ENCODE measurements around the gene MIF4GD.
"Not testable (repeated sequence)": the region's sequence is repeated elsewhere in the genome, so short reads cannot be mapped to it uniquely, and the experiment has no call there.

The MIF4GD gene

GRCh38 chr17:75262112-75262606 lies 8.9 kb downstream of the MIF4GD start:
- Histone ChIP-seq H4K20me1 (peaks cover 0 to 39% (median 19%) of the 10 kb centered on the region in 11 experiments; a peak in 10 of 22 replicates), H3K4me1 (peaks cover 27 to 63% (median 43%) of the 10 kb centered on the region in 10 experiments), H3K4me2 (peak overlapping the region; percentile 82 to 98 (median 95)), H3K9ac (peak overlapping the region; percentile 95 to 99 (median 99)), H3K27me3 (no peaks in the 10 kb centered on the region), H3K27ac (peak overlapping the region; percentile 94 to 99 (median 97)), H3K9me3 (replicated peaks in 1 of 11) (no peaks in the 10 kb centered on the region), H3K36me3 (peaks cover 33 to 57% (median 44%) of the 10 kb centered on the region in 11 experiments), H3K4me3 (peak overlapping the region; percentile 85 to 98 (median 88))
- no peak for TF ChIP-seq Cebpa-rat (IDR thresholded peaks at IDR 0.05)

- Histone ChIP-seq H3K4me3 (peak within 1 kb of the TSS; percentile 85 to 98 (median 88)), H3K4me1 (peaks cover 27 to 57% (median 37%) of the 10 kb centered on the region in 10 experiments), H3K27me3 (no peaks in the 10 kb centered on the region), H3K9ac (peak within 1 kb of the TSS; percentile 95 to 99 (median 99)), H3K36me3 (peaks cover 33 to 51% (median 38%) of the 10 kb centered on the region in 11 experiments), H3K27ac (peak within 1 kb of the TSS; percentile 94 to 99 (median 97)), H3K9me3 (replicated peaks in 1 of 11) (no peaks in the 10 kb centered on the region), H3K4me2 (peak within 1 kb of the TSS; percentile 82 to 99 (median 97)), H4K20me1 (peaks cover 0 to 33% (median 17%) of the 10 kb centered on the region in 11 experiments; a peak in 10 of 22 replicates)
- no peak for TF ChIP-seq Cebpa-rat (IDR thresholded peaks at IDR 0.05)
Observed at GRCh38 chr17:75261336-75262111, 9.5 kb downstream of the MIF4GD start, which contains the start of the genes GGA3 and MRPS7. Gene GGA3, minus strand, starts transcription at chr17:75261606. Its CDS starts 19 bp downstream, at chr17:75261587. Gene MRPS7, plus strand, starts transcription at chr17:75261879. Its CDS starts 22 bp downstream, at chr17:75261901.

- H3K4me2 ChIP-seq, result peak overlapping the region; percentile 82 to 99 (median 94)
- H3K9me3 ChIP-seq (replicated peaks in 1 of 11), result no peaks in the 10 kb centered on the region
- no peaks in the 10 kb centered on the region for H3K27me3 ChIP-seq
- peak overlapping the region; percentile 85 to 98 (median 88) for H3K4me3 ChIP-seq
- peaks cover 27 to 50% (median 35%) of the 10 kb centered on the region in 10 experiments for H3K4me1 ChIP-seq
- peak overlapping the region; percentile 95 to 99 (median 99) for H3K9ac ChIP-seq
- peaks cover 25 to 43% (median 31%) of the 10 kb centered on the region in 11 experiments for H3K36me3 ChIP-seq
- TF ChIP-seq Cebpa-rat (IDR thresholded peaks at IDR 0.05), result no peak
- peaks cover 0 to 31% (median 13%) of the 10 kb centered on the region in 11 experiments; a peak in 9 of 22 replicates for H4K20me1 ChIP-seq
- H3K27ac ChIP-seq, result peak overlapping the region; percentile 94 to 99 (median 97)
Observed at GRCh38 chr17:75260641-75261335, 10.2 kb downstream of the MIF4GD start.

GRCh38 chr17:75257228-75257627 lies 13.8 kb downstream of the MIF4GD start:
- H3K4me2 ChIP-seq; H3K27ac ChIP-seq; H3K27me3 ChIP-seq; H3K9ac ChIP-seq; H3K9me3 ChIP-seq (replicated peaks in 1 of 11); H3K4me3 ChIP-seq: not testable (repeated sequence)
- H3K4me1 ChIP-seq, result peaks cover 16 to 36% (median 24%) of the 10 kb centered on the region in 10 experiments
- peaks cover 0 to 13% (median 2%) of the 10 kb centered on the region in 11 experiments; a peak in 7 of 22 replicates for H3K36me3 ChIP-seq
- peaks cover 1 to 52% (median 9%) of the 10 kb centered on the region in 11 experiments; a peak in 12 of 22 replicates for H4K20me1 ChIP-seq

GRCh38 chr17:75255954-75256698 lies 14.9 kb downstream of the MIF4GD start:
- Histone ChIP-seq H3K36me3 (peaks cover 0 to 13% (median 3%) of the 10 kb centered on the region in 11 experiments; a peak in 7 of 22 replicates), H3K4me1 (peaks cover 27 to 47% (median 35%) of the 10 kb centered on the region in 10 experiments), H4K20me1 (peaks cover 5 to 63% (median 19%) of the 10 kb centered on the region in 11 experiments; a peak in 13 of 22 replicates)
- not testable (repeated sequence) for H3K27ac ChIP-seq; H3K4me2 ChIP-seq; H3K9me3 ChIP-seq (replicated peaks in 1 of 11); H3K4me3 ChIP-seq; H3K9ac ChIP-seq; H3K27me3 ChIP-seq

GRCh38 chr17:75252039-75252816 lies 18.8 kb downstream of the MIF4GD start:
- Histone ChIP-seq H3K36me3 (peaks cover 7 to 16% (median 13%) of the 10 kb centered on the region in 11 experiments; a peak in 16 of 22 replicates), H3K4me2 (peak overlapping the region; percentile 71 to 96 (median 88)), H3K27me3 (no peaks in the 10 kb centered on the region), H3K27ac (peak overlapping the region in 10 of 11 experiments; percentile 20 to 79 (median 74); a peak in 19 of 22 replicates), H3K9ac (peak overlapping the region in 7 of 11 experiments; percentile 7 to 69 (median 41); a peak in 7 of 22 replicates), H3K9me3 (replicated peaks in 1 of 11) (no peaks in the 10 kb centered on the region), H4K20me1 (peaks cover 5 to 67% (median 24%) of the 10 kb centered on the region in 11 experiments; a peak in 14 of 22 replicates), H3K4me1 (peaks cover 38 to 58% (median 48%) of the 10 kb centered on the region in 10 experiments), H3K4me3 (no peak overlapping the region)
- no peak for TF ChIP-seq Cebpa-rat (IDR thresholded peaks at IDR 0.05)

- H3K4me3 ChIP-seq, result peak overlapping the region in 7 of 10 experiments; percentile 31 to 50 (median 37); a peak in 10 of 20 replicates
- H3K27me3 ChIP-seq, result no peaks in the 10 kb centered on the region
- H3K27ac ChIP-seq, result peak overlapping the region; percentile 37 to 79 (median 73)
- H3K36me3 ChIP-seq, result peaks cover 26 to 37% (median 30%) of the 10 kb centered on the region in 11 experiments
- peaks cover 5 to 81% (median 24%) of the 10 kb centered on the region in 11 experiments; a peak in 13 of 22 replicates for H4K20me1 ChIP-seq
- H3K4me2 ChIP-seq, result peak overlapping the region; percentile 71 to 96 (median 88)
- peak overlapping the region; percentile 51 to 69 (median 61) for H3K9ac ChIP-seq
- peak in 1 of 11 experiments; percentile 30; a peak in 1 of 22 replicates for TF ChIP-seq Cebpa-rat (IDR thresholded peaks at IDR 0.05)
- H3K4me1 ChIP-seq, result peaks cover 56 to 77% (median 66%) of the 10 kb centered on the region in 10 experiments
- H3K9me3 ChIP-seq (replicated peaks in 1 of 11), result no peaks in the 10 kb centered on the region
Observed at GRCh38 chr17:75250009-75250471, 21.0 kb downstream of the MIF4GD start.
